NCI-H345 treated with DMSO at 0.1 percent for 48 hours (cell line): ENCODE measurements around the gene HPSE2.

Source experiments
- DNase-seq: peaks from one replicate; lab custom pipeline; 2025; ENCODE audit not compliant: unreplicated experiment; lab: John Stamatoyannopoulos, UW

Gene HPSE2

GRCh38 chr10:98418665-98419468 lies 816.8 kb downstream of the HPSE2 start:
- DNase-seq: no peak

DNA sequence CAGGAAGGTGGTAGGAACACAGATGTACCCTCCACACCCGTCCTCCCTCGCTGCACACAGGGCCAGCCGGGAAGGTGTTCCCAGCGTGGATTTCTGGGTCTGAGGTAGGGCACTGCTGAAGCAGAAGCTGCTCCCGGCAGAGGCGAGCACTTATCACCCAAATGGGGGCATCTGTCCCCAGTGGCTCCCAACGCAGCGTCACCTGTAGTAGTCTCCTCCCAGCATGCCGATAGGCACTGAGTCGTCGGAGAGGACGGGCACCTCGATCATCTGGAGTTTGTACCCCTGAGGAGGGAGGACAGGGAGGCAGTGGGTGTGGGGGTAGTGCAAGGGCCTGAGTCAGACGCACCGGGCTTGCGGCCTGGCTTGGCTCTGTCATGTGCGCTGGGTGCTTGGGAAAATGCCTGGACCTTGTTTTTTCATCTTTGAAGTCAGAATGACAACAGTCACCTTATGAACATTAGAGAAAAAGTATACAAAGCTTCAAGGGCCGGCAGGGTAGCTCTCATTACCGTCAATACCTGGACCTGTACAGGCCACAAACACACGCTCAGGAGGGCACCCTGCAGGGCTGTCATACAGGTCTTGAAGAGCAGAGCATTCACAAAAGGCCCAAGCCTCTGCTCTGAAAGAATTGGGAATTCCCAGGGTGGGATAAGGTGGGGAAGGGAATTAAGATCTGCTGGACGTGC lies 817.5 kb downstream of the HPSE2 start:
- no peak for DNase-seq

DNA sequence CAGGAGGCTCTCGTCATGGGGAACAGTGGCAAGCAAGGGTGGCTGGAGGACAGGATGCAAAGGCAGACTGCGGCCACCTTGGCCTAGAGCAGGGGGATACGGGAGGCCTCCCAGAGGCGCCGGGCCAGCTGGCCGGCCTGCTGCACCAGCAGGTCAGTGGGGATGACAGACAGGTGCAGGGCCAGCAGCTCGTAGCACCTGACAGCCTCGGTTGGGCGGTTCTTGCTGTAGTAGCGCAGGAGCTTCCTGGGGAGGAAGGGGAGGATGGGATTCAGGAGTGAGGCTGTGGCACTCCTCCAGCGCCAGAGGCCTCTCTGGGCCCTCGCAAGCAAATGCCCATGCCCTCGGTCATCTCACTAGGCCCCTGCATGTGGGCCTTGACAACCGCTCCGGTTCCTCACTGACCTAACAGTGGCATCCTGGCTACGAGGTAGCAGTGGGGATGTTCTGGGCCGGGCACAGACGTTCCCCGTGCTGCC lies 818.1 kb downstream of the HPSE2 start:
- no peak for DNase-seq

- no peak for DNase-seq
Measured at GRCh38 chr10:98416606-98417388, 818.9 kb downstream of the HPSE2 start.

DNA sequence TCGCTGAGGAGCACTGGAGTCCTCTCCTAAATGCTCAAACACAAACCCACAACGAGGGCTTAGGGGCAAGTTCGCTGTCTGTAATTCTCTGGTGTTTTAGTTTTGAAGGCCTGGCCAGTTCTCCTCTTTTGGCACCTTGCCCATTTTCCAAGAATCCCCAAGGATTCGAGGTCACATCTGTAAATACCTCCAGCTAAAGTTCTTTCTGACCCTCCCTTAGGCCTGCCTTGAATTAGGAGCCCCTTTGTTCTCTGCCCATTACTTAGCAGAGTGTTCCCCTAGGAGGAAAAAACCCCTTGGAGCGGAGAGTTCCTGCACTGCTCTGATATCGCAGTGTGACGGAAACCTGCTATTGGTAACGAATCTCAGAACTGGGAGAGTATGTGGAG lies 819.9 kb downstream of the HPSE2 start:
- no peak for DNase-seq

GRCh38 chr10:98414932-98415730 lies 820.5 kb downstream of the HPSE2 start, which contains the start of gene PYROXD2:
Gene PYROXD2, minus strand, starts transcription at chr10:98415182. Its CDS starts 47 bp downstream, at chr10:98415135.
- peak; percentile 73 for DNase-seq

GRCh38 chr10:98414578-98414931 lies 821.1 kb downstream of the HPSE2 start:
- DNase-seq: no peak

- no peak for DNase-seq
Measured at GRCh38 chr10:98411768-98412167, 823.9 kb downstream of the HPSE2 start.

GRCh38 chr10:98411166-98411565 lies 824.5 kb downstream of the HPSE2 start:
- DNase-seq: no peak

DNA sequence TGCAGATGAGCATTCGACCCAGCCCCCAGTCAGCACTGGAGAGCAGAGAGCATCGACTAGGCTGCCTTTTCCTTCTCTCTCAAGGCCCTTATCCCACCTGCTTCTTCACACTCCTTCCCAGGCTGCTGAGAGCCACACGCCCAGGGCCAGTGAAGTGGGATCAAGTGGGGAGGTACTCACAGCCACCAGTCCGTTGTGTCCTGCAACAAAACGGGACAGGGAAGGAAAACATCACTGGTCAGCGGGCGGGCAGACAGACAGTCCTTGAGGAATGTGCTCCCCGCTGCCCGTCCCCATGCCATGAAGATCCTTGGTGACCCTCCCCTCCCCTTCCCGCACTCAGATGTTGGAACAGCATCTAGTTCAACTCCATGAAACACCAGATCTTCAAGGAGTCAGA lies 824.9 kb downstream of the HPSE2 start:
- DNase-seq: no peak

DNA sequence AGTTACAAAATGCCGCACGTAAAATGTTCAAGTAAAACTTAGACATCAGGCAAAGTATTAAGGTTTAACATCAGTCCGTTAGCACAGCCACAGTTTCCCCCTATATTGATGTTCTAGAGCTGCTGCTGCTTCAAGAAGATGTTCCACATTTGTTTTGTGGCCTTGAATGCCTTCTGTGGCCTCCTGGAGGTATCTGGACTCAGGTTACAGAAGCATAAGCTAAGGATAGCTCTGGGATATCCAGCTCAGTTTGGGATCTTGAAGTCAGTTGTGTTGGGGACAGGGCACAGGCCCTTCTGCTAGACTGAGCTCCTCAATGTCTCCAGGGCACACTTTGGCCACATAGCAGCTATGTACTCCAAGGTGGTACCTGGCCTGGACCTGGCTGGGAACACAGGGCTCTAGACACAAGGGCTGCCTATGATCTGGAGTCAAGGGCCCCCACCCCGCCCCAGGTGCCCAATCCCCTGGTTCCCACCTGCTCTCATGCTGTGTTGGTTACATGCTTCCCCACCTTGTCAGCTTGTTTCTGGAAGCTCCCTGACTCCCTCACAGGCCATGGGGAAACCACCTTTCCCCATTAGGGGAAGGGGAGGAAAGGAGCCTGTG lies 825.4 kb downstream of the HPSE2 start:
- DNase-seq: no peak

GRCh38 chr10:98408799-98409198 lies 826.9 kb downstream of the HPSE2 start:
- no peak for DNase-seq

- DNase-seq: no peak
Measured at GRCh38 chr10:98407744-98408241, 827.9 kb downstream of the HPSE2 start.
